Measurements from ENCODE around the gene KPNA1.

DNA sequence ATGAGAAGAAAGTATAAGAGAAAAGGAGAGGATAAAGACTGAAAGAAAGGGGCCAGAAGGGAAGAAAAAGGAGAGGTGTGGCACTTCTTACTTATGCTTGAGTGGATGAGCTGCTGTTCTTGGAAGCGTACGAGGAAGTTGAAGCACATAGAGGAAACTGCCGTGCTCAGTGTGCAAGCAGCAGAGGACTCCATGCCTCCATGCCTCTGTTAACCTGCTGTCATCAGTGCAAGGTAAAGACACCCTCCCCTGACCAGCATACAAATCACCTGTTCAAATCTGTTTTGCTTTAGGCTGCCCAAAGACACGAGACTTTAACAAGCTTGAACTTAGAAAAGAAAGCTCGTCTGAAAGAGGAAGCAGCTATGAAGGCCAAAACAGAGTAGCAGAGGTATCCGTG lies 105.3 kb downstream of the KPNA1 start:
- TF ChIP-seq EZH2 (IDR thresholded peaks at IDR 0.05; ENCODE audit: insufficient read depth, poor library complexity, severe bottlenecking) (no peak), EZH2phosphoT487 (IDR thresholded peaks at IDR 0.05; ENCODE audit: insufficient read depth, low read depth) (no peak)

Data from GM23248 (cell line).